ENCODE results near the gene DMAC2.
"Not testable (repeated sequence)": the region's sequence is repeated elsewhere in the genome, so short reads cannot be mapped to it uniquely, and the experiment has no call there.

The DMAC2 gene

DNA sequence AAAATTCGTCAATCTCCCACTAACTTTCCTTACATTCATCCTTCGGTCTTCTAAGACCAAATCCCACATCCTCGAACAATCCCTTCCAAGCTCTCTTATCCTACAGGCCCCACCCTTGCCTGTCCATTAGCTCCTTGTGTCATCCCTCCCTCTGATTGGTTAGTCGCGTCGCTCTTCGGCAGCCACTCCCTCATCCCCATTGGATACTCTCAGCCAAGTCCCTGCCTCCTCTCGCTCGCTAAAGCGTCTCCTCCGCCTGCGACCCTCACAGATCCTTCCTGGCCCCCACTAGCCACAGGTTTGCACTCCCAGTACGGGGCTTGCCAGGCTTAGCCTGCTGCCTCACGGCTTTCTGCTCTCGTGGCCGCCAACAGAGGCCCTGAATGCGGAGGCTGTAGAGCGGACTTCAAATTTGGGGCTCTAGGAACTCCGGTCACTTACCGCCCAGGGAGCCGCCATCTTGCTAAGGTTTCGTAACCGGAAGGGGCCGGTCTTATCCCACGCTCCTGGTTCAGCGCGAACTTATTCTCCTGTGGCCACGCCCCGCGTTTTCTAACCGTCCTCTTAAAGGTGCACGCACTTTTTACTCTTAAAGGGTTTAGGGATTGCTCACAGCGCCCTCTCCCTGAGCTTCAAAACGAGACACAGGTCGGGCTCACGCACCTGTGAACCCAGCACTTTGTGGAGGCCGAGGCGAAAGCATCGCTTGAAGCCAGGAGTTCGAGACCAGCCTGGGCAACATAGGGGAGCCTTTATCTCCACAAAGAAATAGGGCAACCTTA lies at the start of gene DMAC2:
Gene DMAC2, minus strand, starts transcription at position 472 of the 782 bp plus-strand sequence. Its CDS starts 13 bp downstream, at position 459.
- DNase-seq (ENCODE audit: low spot score): peak; percentile 96

- DNase-seq (ENCODE audit: low spot score): not testable (repeated sequence)
These were observed 47.2 kb upstream of the DMAC2 start for GRCh38 chr19:41486953-41487352.

DNA sequence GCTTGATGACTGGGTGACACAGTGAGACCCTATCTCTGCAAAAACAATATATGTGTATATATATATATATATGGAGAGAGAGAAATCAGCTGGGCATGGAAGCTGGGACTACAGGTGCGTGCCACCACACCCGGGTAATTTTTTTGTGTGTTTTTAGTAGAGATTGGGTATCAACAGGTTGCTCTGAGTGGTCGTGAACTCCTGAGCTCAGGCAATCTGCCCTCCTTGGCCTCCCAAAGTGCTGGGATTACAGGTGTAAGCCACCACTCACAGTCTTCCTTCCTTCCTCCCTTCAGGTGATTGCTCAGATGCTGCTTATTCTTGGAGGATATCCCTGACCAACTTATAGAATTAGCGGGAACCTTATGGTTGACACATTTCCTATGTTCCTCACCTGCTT lies 45.1 kb upstream of the DMAC2 start:
- no peak for DNase-seq (ENCODE audit: low spot score)

GRCh38 chr19:41480336-41480735 lies 40.6 kb upstream of the DMAC2 start:
- DNase-seq (ENCODE audit: low spot score): no peak

GRCh38 chr19:41479757-41480191 lies 40.1 kb upstream of the DMAC2 start:
- no peak for DNase-seq (ENCODE audit: low spot score)

GRCh38 chr19:41478875-41479756 lies 39.4 kb upstream of the DMAC2 start:
- DNase-seq (ENCODE audit: low spot score): no peak

DNA sequence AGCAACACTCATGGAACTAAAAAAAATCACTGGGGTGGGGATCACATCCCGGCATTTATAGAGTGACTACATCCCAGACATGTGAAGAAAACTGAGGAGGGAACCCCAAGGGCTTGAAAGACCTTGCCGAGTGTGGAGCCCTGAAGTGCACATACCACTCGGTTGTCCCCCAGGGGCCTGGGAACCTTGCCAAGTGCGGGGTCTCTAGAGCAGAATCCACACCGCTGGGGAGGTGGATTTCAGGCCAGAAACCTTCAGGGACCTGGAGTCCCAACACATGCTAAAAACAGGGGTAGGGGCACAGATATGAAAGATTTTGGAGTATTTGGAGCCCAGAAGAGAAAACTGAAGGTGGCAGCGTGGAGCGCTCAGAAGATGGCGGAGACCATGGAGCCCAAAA lies 38.5 kb upstream of the DMAC2 start:
- no peak for DNase-seq (ENCODE audit: low spot score)

DNA sequence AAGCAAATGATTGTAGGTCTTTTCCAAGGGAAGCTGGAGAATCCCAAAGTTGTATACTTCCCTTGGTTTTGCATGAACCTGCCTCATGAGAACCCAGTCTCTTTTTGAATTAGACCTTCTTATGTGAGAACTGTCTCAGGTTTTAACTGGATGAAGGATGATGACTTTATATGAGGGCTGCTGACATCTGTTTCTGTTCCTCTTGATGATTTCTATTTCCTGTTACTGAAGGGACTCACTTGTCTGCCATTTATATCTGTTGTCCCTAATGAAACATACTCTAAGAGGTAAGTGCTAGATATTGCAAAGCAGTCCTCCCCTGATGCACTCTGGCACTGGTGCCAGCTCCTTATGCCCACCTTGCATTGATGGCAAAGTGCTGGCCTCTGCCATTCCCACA lies 36.9 kb upstream of the DMAC2 start:
- DNase-seq (ENCODE audit: low spot score): no peak

DNA sequence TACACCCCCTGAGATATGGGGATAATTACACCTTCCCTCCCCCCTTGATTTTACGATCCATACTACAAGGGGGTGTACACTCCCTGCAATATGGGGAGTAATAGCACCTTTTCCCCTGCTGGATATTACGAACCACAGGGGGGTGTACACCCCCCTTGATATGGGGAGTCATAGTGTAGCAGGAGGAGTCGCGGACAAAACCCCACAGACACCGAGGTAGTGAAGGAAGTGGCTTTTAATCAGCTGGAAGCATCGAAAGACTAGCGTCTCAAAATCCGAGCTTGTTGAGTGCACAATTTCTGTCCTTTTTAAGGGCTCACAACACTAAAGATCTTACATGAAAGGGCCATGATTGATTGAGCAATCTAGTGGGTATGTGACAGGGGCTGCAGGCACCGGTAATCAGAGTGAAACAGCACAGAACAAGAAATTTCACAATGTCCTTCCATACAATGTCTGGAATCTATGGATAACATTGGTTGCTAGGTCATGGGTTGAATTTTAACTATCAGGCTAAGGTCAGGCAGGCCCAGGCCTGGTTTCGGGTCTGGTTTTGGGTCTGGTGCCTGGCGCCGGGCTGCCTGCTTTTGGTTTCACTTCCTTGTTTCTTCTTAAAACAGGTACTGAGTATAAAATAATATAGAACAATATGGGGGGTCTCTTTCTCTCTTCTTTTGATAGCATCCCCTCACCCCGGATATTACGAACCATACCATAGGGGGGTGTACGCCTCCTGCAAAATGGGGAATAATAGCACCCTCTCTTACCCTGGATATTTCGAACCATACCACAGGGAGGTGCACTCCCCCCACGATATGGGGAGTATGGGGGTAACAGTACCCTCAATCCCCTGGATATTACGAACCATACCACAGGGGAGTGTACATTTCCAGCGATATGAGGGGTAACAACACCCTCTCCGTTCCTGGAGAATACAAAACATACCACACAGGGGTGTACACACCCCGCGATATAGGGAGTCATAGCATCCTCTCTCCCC lies 23.8 kb upstream of the DMAC2 start:
- DNase-seq (ENCODE audit: low spot score): not testable (repeated sequence)

DNA sequence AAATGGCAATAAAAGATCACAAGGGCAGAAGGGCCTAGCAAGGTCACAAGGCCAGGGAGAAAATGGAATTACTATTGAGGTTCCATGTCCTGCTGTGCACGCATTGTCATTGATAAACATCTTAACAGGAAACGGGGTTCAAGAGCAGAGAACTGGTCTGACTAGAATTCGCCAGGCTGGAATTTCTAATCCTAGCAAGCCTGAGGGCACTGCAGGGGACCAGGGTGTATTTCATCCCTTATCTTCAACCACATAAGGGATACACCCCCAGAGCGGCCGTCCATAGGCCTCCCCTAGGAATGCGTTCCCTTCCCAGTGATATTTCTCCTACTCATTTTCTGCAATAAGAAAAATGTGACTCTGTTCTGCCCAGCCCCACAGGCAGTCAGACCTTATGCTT lies 22.8 kb upstream of the DMAC2 start:
- DNase-seq (ENCODE audit: low spot score): no peak

DNA sequence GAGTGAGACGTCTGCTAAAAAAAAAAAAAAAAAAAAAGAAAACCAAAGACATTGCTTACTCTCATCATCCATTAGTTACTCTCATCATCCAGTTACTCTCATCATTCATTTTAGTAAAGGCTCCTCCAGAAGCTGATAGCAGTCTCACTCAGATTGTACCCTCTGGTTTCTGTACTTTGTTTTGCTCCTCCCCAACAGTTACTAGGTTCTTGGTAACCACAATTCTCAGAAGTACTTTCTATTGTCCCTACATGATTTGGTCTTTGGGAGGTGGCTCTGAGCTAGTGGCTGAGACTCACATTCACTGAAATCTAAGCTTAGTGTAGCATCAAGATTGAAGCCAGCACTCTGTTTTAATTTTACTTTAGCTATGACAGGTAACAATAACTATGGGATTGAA lies 17.5 kb upstream of the DMAC2 start:
- no peak for DNase-seq (ENCODE audit: low spot score)

GRCh38 chr19:41456342-41456918 lies 16.7 kb upstream of the DMAC2 start:
- DNase-seq (ENCODE audit: low spot score): no peak

GRCh38 chr19:41455936-41456335 lies 16.2 kb upstream of the DMAC2 start:
- no peak for DNase-seq (ENCODE audit: low spot score)

- DNase-seq (ENCODE audit: low spot score): no peak
These were observed 13.0 kb upstream of the DMAC2 start for GRCh38 chr19:41452584-41453275.

DNA sequence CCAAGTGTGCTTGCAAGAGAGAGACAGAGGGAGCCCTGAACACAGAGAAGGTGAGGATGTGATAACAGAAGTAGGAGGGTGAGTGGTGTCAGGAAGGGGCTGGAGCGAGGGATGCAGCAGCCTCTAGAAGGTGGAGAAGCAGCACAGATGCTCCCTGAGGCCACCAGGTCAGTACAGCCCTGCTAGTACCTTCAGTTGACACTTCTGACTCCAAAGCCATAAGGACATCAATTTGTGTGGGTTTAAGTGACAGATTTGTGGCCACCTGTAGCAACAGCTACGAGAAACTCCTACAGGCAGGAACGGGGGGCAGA lies 10.1 kb upstream of the DMAC2 start:
- no peak for DNase-seq (ENCODE audit: low spot score)

DNA sequence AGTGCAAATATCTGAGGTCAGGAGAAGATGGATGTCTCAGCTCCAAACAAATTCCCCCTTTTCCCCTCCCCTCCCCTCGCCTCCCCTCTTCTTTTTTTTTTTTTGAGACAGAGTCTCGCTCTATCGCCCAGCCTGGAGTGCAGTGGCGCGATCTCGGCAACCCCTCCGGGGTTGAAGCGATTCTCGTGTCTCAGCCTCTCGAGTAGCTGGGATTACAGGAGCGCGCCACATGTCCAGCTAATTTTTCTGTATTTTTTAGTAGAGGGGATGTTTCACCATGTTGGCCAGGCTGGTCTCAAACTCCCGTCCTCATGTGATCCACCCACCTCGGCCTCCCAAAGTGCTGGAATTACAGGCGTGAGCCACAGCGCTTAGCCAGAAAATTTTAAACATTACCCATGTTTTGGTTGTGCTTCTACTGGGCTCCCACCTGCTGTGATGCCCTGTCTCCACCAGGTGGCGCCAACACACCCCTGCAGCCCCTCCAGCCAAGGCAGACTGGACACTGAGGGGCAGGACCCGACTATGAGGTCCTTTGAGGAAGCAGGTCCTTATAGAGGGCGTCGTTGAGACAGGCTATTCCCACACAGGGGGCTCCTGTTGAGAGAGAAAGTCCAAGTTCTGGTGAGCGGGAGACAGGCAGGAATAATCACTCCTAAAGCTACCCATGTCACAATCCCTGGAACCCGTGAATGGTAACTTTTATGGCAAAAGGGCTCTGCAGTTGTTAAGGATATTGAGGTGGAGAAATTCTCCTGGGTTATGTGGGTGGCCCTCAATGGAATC lies 9.6 kb upstream of the DMAC2 start:
- peak; percentile 95 for DNase-seq (ENCODE audit: low spot score)

DNA sequence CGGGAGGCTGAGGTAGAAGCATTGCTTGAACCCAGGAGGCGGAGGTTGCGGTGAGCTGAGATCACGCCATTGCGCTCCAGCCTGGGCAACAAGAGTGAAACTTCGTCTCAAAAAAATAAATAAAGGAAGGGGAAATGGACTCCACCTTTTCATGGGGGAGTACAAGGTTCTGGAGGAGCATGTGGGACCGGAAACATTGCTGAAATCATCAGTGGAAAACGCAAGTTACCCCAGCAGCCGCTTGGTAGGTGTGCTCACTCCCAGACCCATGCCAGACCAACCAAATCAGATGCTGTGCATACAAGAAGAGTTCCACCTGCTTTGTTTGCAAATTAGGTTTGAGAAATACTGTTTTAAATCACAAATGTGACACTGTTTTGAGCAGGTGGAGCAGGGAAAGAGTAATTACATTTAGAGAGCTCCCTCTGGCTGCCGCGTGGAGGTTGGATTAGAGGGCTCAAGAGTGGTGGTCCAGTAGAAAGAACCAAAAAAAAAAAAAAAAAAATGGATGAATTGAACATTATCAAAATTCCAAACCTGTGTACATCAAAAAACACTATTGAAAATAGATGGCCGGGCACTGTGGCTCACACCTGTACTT lies 8.1 kb upstream of the DMAC2 start:
- DNase-seq (ENCODE audit: low spot score): no peak

DNA sequence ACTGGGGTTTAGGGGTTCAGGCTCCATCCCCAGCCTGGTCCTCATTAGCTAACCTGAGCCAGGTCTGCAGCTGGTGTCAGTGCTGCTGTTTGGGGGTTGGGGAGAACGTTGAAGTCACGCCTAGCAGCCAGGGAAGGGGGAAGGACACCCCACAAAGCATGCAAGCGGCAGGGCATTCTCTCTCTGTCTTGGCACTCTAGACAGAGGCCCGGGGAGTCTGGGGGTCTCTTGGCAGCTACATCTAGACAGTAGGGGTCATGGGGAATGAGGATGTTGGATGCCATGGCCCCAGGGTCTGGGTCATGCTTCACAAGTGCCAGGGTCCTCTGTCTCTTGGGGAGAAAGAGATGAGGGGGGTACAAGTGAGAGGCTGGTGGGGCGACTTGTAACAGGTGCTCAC lies 5.9 kb upstream of the DMAC2 start:
- DNase-seq (ENCODE audit: low spot score): no peak

- no peak for DNase-seq (ENCODE audit: low spot score)
These were observed 4.2 kb upstream of the DMAC2 start for GRCh38 chr19:41443813-41444455.

Data from iPS-NIHi11 (cell line).